HG03378 (cell line): ENCODE data around the gene NPR2.

ENCODE experiments used
- ATAC-seq: cut with Tn5 transposase; IDR thresholded peaks from one replicate; pipeline ENCODE4 v1.9.1; 2021; ENCODE audit warnings: mild to moderate bottlenecking, moderate library complexity; ENCODE audit not compliant: unreplicated experiment

NPR2 gene

DNA sequence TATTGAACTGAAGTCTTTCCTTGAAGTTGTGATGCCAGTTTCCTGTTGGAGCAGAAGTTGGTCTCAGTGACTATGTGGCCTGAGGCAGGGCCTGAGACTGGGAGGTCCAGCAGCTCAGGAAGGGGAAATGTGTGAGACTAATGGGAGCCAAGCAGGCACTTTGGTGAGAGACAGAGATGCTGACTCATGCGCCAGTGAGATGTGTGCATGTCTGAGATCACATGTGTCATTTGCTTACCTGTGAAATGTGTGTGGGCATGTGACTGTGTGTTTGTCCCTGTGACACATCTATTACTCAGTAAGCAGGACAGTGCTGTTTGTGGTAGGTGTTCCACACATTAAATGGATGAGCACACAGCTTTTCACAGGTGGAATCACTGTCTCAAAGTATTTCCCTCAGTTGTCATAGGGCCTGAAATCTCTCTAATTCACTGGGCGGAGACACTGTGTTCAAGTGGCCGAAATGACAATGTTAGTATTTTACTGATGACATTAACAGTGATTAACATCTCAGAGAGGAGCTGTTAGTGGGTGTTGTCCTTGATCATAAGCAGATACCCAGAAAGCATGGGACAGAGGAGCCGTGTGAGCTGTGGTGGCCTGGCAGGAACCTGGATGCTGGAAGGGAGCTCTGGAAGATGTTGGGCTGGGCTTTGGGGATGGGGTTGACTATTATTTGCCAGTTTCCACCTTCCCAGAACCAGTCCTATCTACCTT, 7.4 kb downstream of the NPR2 start:
- peak; percentile 70 for ATAC-seq

DNA sequence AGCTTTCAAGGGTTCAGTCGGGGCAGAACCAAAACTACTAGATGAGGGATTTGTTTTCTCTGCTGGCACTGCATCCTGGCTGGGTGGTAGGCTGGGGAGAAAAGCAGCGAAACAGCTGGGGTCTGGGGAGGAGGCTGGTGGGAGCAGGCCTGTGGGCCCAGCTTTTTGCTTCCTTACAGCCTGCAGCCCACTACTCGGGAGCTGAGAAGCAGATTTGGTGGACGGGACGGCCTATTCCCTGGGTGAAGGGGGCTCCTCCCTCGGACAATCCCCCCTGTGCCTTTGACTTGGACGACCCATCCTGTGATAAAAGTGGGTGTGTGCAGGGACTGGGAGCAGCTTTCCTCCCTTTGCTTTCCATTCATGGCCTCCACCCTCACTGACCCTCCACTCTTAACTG, 9.1 kb downstream of the NPR2 start:
- ATAC-seq, result no peak

DNA sequence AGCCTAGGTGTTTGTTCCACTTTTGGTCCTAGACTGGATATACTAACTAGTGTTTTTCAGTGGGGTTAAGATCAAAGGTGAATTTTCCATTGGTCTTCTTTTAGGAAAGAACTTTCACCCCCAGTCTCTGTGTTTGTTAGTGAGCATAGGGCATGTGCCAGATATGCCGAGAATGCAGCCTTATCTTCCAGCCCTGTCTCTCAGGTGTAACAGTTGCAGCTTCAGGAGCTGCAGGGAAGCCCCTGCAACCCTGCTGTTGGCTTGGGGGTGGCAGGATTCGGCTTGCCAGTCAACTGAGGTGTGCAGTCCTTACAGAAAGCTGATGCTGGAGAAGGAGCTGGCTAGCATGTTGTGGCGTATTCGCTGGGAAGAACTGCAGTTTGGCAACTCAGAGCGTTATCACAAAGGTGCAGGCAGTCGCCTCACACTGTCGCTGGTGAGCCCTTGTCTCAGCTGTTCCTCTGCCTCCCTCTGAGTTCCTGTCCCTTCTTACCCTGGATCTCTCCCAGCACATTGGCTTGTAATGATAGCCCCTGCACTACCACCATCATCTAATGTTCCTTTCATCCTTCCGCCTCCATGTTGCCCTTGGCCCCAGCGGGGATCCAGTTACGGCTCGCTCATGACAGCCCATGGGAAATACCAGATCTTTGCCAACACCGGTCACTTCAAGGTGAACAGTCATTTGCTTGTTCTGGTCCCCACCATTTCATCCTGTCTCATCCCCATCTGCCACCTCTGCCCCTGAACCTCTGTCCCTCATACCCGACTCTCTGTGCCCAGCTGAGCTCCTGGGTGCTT, 10.1 kb downstream of the NPR2 start:
- ATAC-seq, result no peak

DNA sequence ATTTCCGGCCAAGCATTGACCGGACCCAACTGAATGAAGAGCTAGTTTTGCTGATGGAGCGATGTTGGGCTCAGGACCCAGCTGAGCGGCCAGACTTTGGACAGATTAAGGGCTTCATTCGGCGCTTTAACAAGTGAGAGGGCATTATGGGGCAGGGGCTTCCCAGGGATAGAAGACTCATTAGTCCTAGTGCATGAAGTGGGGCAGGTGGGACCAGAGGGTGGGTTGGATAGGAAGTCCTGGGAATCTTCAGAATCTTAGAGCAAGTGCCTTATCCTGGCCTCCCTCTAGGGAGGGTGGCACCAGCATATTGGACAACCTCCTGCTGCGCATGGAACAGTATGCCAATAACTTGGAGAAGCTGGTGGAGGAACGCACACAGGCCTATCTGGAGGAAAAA, 14.7 kb downstream of the NPR2 start:
- ATAC-seq, result no peak

GRCh38 chr9:35808433-35808832, 17.0 kb downstream of the NPR2 start:
- ATAC-seq, result no peak

DNA sequence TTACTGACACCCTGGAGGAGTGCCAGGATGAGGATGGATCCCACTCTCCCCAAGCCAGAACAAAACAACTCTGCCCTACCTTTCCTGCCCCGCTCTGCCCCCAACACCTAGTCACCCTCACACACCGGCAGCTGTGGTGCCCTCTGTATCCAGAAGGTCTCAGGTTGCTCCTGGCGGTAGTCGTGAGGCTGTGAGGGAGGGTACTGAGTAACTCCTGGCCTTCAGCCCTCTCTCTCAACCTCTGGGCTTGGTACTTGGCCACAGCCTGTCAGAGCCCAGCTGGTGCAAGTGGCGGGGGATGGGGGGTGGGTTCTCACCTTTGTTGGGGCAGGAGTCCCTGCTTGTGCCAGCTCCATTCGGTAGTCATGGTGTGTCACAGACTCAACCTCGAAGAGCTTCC, 18.7 kb downstream of the NPR2 start:
- no peak for ATAC-seq

DNA sequence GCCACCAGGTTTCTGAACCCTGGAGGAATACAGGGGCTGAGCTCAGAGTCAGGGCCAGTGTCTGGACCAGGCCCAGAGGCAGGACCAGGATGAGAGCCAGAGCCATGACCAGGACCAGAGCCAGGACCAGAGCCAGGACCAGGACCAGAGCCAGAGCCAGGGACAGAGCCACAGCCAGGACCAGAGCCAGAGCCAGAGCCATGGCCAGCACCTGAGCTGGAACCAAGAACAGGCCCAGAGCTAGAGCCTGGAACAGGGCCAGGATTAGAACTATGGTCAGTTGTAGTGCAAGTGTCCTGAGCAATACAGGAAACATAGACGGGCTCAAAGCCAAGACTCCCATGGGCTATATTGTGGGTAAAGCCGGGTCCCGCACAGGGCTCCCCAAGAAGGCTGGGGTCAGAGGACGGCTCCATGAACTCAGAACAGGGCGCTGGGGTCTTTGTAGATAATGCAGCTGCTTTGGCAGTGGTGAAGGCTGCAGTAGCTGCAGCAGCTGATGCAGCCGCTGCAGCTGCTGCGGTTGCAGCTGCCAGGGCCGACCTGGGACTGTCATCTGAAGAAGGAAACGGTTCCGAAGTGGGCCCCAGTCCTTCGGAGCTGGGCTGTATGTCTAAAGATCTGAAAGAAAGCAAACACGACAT, 20.1 kb downstream of the NPR2 start:
- no peak for ATAC-seq

GRCh38 chr9:35812025-35812602, 20.7 kb downstream of the NPR2 start, which contains the start of gene SPAG8:
Gene SPAG8 (minus strand): TSS chr9:35812262. CDS start chr9:35812147, 115 bp downstream.
- peak; percentile 62 for ATAC-seq

GRCh38 chr9:35813434-35814105, 22.2 kb downstream of the NPR2 start:
- ATAC-seq, result no peak

- ATAC-seq, result peak; percentile 26
Observed at GRCh38 chr9:35814106-35814840, 22.9 kb downstream of the NPR2 start.

DNA sequence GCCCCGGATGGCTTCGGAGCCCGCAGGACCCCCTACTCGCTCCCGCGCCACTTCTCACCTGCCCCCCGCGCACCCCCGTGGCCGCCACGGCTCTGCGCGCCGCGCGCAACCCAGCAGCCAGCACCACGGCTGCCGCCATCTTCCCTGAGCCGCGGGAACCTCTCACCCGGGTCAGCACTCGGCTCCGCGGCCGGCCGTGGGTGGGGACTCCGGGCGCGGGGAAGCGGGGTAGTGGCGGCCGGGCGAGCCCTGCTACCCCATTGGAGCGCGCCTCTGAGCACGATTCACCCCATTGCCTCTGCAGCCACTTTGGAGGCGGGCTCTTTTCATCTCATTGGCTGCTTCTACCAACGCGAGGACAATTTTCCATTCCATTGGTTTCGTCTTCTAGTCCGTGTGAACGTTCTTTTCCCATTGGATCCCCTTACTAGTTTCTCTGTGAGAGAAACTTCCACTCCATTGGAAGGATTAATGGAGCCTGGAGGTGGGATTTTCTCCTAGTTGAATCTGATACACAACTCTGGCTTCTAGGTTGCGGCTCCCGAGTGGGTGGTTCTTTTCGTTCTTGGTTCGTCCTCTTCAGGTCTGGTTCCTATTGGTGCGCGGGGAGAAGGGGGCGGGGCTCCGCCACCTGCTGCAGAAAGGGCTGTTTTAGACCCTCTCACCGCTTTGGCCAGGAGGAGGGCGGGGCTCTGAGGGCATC, 23.6 kb downstream of the NPR2 start, which contains the start of gene HINT2:
TSS of gene HINT2 (minus strand) at position 202 of the 703 bp plus-strand sequence. CDS start at position 139, 63 bp downstream.
- ATAC-seq, result peak; percentile 58

GRCh38 chr9:35816708-35817107, 25.3 kb downstream of the NPR2 start:
- ATAC-seq, result no peak

GRCh38 chr9:35818341-35818740, 26.9 kb downstream of the NPR2 start:
- ATAC-seq, result no peak

- ATAC-seq, result no peak
Observed at GRCh38 chr9:35820076-35820475, 28.7 kb downstream of the NPR2 start.

GRCh38 chr9:35822926-35823325, 31.5 kb downstream of the NPR2 start:
- ATAC-seq, result no peak

DNA sequence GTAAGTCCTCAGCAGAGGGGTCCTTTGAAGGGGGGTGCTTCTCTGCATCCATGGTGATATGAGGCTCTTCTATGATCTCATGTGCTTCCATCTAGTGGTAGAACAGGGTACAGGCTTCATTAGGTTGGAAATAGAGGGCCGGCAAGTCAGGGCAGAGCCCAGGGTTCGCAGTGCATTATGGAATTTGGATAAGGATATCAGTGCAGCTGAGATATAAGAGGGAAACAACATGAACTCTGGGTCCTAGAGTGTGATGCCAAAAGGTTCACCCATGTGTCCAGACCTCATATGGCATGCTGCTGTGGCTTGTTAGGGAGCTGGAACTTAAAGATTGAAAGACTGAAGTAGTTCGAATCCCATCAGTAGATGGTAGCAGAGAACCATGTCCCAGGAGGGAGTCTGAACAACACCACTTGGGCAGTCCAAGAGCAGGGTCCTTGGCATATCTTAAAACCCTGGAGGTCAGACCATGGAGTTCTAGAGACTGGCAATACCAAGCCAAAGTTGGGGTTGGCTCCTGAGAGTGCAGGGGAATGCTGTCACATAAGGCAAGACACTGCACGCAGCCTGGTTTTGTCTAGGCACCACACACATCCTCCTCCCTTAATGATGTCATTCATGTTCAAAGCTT, 34.8 kb downstream of the NPR2 start:
- peak; percentile 60 for ATAC-seq

DNA sequence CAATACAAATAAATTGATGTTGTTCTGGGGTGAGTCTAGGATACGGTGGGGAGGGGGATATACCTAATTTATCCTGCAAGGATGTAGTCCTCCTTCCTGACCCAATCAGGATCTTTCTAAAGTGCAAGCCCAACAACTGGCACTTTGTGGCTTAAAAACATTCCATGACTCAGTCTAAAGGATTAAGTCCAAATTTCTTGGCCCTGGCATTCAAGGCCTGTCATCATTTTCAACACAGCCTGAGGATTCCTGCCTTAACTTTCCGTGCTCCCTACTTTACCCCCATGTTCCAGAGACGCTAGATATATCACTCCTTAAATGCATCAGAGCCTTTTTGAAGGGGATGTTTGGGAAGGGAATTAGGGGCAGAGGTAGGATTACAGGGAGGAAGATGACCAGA, 36.1 kb downstream of the NPR2 start:
- no peak for ATAC-seq

DNA sequence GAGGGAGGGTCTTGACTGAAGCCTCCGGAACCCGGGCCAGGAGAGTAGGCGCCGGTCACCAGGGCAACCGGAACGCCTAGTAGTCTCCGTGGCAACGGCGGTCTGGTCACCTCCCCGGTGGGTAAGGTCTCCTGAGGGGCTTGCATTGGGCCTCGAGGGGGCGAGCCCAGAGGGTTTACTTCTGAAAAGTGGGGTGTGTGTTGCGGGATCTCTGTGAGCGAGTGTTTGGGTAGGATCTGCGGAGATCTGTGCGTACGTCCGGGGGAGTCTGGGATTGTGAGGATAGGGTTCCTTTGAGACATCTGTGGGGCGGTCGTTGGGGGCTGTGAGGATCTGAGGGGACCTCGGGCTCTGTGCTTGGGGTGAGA, 37.3 kb downstream of the NPR2 start, which contains the start of gene FAM221B:
TSS of gene FAM221B (minus strand) at position 17 of the 368 bp plus-strand sequence. CDS start 2,571 bp downstream, outside the sequence.
- ATAC-seq, result no peak
